Fibroblast of lung (primary cell): Measurements from ENCODE around the gene LRRC46. TPM values are rescaled to one million over a fixed set of nuclear protein-coding genes. Genes with fewer than 3 reads are reported as not detected.

Experiments used
- DNase-seq, 2 donors: peaks; one replicate each; pipeline versions ENCODE4 v3.0.0 to v3.0.0-alpha.2; 2010; ENCODE audit warnings: low read depth in 2 of 2
- H2AFZ ChIP-seq: 2 replicates; pipeline ENCODE4 v1.5.1; 2012; ENCODE audit warnings: low read length, control low read depth, inconsistent platforms
- H3K27ac ChIP-seq: 2 replicates; pipeline ENCODE4 v1.5.1; 2011; ENCODE audit warnings: low read length, control low read depth; ENCODE audit not compliant: insufficient read depth
- H3K27me3 ChIP-seq: 2 replicates; pipeline ENCODE4 v1.5.1; 2011; ENCODE audit warnings: mild to moderate bottlenecking, low read length; ENCODE audit not compliant: control insufficient read depth, insufficient read depth
- H3K36me3 ChIP-seq: 2 replicates; pipeline ENCODE4 v1.5.1; 2011; ENCODE audit warnings: low read length; ENCODE audit not compliant: control insufficient read depth, insufficient read depth
- H3K4me1 ChIP-seq: 2 replicates; pipeline ENCODE4 v1.5.1; 2011; ENCODE audit warnings: low read length; ENCODE audit not compliant: control insufficient read depth, insufficient read depth; ENCODE audit errors: extremely low read depth
- H3K4me2 ChIP-seq: 2 replicates; pipeline ENCODE4 v1.5.1; 2011; ENCODE audit warnings: low read length, control low read depth; ENCODE audit not compliant: insufficient read depth; ENCODE audit errors: extremely low read depth
- H3K4me3 ChIP-seq, 4 experiments: fragments of 200-600 bp in 1 of 4; sonication (generic) in 1 of 4; replicated peaks in 1 of 4; 2 replicates each; pipeline ENCODE4 v1.5.1; 2011 to 2016; ENCODE audit warnings: low read length in 4 of 4, low read depth in 3 of 4, mild to moderate bottlenecking in 3 of 4, control low read depth in 2 of 4, inconsistent platforms in 1 of 4, mixed read lengths in 1 of 4; ENCODE audit not compliant: insufficient read depth in 1 of 4; ENCODE audit errors: control extremely low read depth in 1 of 4
- H3K79me2 ChIP-seq: 2 replicates; pipeline ENCODE4 v1.5.1; 2012; ENCODE audit warnings: mild to moderate bottlenecking, low read length, inconsistent platforms; ENCODE audit not compliant: control insufficient read depth, insufficient read depth
- H3K9ac ChIP-seq: 2 replicates; pipeline ENCODE4 v1.5.1; 2011; ENCODE audit warnings: mild to moderate bottlenecking, low read length, control low read depth; ENCODE audit not compliant: insufficient read depth
- H3K9me3 ChIP-seq: 2 replicates; pipeline ENCODE4 v1.5.1; 2012; ENCODE audit warnings: low read depth, low read length; ENCODE audit not compliant: control insufficient read depth, insufficient read depth
- H4K20me1 ChIP-seq: 2 replicates; pipeline ENCODE4 v1.5.1; 2011; ENCODE audit warnings: low read length; ENCODE audit not compliant: control insufficient read depth, insufficient read depth; ENCODE audit errors: extremely low read depth
- EZH2 ChIP-seq: IDR thresholded peaks from 2 replicates; pipeline ENCODE4 v1.5.1; 2012; ENCODE audit warnings: low read length, control low read depth, mild to moderate bottlenecking; ENCODE audit errors: missing control alignments
- polyA plus RNA-seq, 2 donors: library from polyadenylated mRNA; depleted of rRNA in 1 of 2; stranded (reverse) in 1 of 2; unstranded in 1 of 2; fragments of >200 nt; gene quantifications; 2 replicates each; pipeline ENCODE4 v1.2.1, GENCODE V29; 2011 to 2012; ENCODE audit warnings: missing spikeins in 1 of 2
- total RNA-seq: library from RNA; depleted of rRNA; stranded (reverse); fragments of >200 nt; gene quantifications from 2 replicates; pipeline ENCODE4 v1.2.1, GENCODE V29; 2014
- TF ChIP-seq, protein P1 (sequence below), 2 donors: IDR thresholded peaks in 1 of 2; conservative IDR thresholded peaks in 1 of 2; 1 replicate in 1 of 2; 2 replicates in 1 of 2; pipeline ENCODE4 v1.5.1; 2011 to 2012; ENCODE audit warnings: low read length in 2 of 2, control low read depth in 1 of 2, inconsistent platforms in 1 of 2, low read depth in 1 of 2, mild to moderate bottlenecking in 1 of 2

The LRRC46 gene
- total and polyA plus RNA-seq, 2 donors (not counting 1 experiment from before 2014, with no cell fraction given), result under 0.01 to 0.19 TPM

DNA sequence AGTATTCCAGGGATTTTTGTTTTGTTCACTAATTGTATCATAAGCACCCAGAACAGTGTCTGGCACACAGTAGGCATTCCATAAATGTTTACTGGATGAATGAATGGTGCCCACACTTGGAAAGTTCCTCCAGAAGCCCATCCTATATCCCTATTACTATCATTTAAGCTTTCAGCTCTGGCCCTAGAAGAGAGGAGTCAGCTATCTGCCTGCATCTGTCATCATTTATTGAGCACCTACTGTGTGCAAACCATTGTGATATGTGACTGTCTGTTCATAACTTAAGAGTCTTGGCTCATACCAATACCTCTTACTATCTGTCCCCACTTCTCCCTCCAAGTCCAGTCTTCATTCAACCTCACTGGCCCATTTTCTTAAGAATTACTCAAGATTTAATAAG lies 39.6 kb downstream of the LRRC46 start:
- Histone ChIP-seq H3K36me3 (no peaks in the 10 kb centered on the region), H3K27ac (no peak overlapping the region), H3K4me1 (no peaks in the 10 kb centered on the region), H4K20me1 (no peaks in the 10 kb centered on the region), H3K79me2 (no peaks in the 10 kb centered on the region), H3K9me3 (no peaks in the 10 kb centered on the region), H3K9ac (no peak overlapping the region), H3K4me3 (no peak overlapping the region), H3K27me3 (peaks cover 42% of the 10 kb centered on the region), H3K4me2 (no peak overlapping the region), H2AFZ (no peak overlapping the region)
- no peak for DNase-seq
- TF ChIP-seq, protein P1, sequence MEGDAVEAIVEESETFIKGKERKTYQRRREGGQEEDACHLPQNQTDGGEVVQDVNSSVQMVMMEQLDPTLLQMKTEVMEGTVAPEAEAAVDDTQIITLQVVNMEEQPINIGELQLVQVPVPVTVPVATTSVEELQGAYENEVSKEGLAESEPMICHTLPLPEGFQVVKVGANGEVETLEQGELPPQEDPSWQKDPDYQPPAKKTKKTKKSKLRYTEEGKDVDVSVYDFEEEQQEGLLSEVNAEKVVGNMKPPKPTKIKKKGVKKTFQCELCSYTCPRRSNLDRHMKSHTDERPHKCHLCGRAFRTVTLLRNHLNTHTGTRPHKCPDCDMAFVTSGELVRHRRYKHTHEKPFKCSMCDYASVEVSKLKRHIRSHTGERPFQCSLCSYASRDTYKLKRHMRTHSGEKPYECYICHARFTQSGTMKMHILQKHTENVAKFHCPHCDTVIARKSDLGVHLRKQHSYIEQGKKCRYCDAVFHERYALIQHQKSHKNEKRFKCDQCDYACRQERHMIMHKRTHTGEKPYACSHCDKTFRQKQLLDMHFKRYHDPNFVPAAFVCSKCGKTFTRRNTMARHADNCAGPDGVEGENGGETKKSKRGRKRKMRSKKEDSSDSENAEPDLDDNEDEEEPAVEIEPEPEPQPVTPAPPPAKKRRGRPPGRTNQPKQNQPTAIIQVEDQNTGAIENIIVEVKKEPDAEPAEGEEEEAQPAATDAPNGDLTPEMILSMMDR (conservative IDR thresholded peaks at IDR 0.05 in 1 of 2, IDR thresholded peaks at IDR 0.05 in 1 of 2; ENCODE audit: low read depth in 1 of 2, low read length in 2 of 2), result no peak
- no peak for TF ChIP-seq EZH2

DNA sequence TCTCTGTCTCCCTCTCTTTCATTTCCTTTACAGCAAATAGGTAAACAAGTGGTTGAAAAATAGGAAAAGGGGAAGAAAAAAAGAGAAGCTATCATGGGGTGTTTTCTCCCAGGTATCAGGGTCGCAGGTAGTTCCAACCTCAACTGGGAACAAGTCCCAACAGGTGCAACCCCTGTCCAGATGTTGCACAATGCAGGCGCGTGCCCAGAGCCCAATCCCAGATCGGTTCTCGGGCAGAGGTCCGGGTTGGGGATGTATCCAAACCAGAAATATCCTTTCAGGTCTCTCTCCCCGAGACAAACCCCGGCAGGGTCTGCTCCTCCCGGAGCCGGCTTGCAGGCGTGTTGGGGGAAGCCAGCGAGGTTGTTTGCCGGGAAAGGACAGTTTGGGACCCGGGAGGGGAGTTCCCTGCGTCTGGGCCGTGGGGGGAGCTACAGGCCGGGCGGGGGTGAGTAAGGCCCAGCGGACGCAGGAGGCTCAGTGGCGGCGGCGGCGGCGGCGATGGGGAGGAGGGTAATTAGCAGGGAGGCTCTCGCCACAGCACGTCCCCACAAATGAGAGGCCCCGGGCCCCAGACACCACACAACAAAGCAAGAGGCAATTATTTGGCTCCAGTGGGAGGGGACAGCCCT lies 40.7 kb downstream of the LRRC46 start:
- Histone ChIP-seq H3K27me3 (peaks cover 38% of the 10 kb centered on the region), H3K36me3 (no peaks in the 10 kb centered on the region), H3K4me1 (no peaks in the 10 kb centered on the region), H4K20me1 (no peaks in the 10 kb centered on the region), H3K4me2 (peak overlapping the region; percentile 35), H3K27ac (no peak overlapping the region), H2AFZ (no peak overlapping the region), H3K9me3 (no peaks in the 10 kb centered on the region), H3K4me3 (peak overlapping the region in 1 of 4 experiments; percentile 10), H3K79me2 (no peaks in the 10 kb centered on the region), H3K9ac (no peak overlapping the region)
- no peak for TF ChIP-seq EZH2
- TF ChIP-seq, protein P1 (conservative IDR thresholded peaks at IDR 0.05 in 1 of 2, IDR thresholded peaks at IDR 0.05 in 1 of 2; ENCODE audit: low read depth in 1 of 2, low read length in 2 of 2), result no peak
- peak in 1 of 2 donors; percentile 22 for DNase-seq

DNA sequence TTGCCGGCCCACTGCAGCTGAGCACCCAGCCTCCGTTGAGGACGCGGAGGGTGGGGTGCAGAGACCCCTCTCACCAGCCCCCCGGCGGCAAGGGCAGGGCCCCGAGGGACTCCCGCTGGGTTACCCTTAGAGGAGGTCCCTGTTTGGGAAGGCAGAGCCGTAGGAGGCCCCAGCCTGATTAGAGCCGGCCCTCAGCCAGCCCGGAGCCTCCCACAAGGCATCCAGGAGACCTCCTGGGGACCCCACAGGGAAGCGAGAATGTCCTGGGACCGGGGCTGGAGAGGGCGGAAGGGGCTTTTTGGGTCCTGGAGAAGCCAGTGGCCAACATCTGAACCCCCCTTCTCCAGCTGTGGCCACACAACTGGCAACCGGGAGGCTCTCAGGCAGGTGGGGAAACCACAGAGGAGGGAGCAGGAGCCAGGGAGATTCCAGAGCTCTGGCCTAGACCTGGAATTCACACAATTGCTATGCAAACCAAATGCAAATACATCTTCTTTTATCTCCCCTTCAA lies 41.2 kb downstream of the LRRC46 start:
- peak in 1 of 2 donors; percentile 63 for DNase-seq
- Histone ChIP-seq H3K27ac (no peak overlapping the region), H3K9me3 (no peaks in the 10 kb centered on the region), H3K79me2 (no peaks in the 10 kb centered on the region), H2AFZ (no peak overlapping the region), H4K20me1 (no peaks in the 10 kb centered on the region), H3K4me1 (no peaks in the 10 kb centered on the region), H3K4me2 (no peak overlapping the region), H3K4me3 (no peak overlapping the region), H3K9ac (no peak overlapping the region), H3K36me3 (no peaks in the 10 kb centered on the region), H3K27me3 (peaks cover 38% of the 10 kb centered on the region)
- TF ChIP-seq, protein P1 (conservative IDR thresholded peaks at IDR 0.05 in 1 of 2, IDR thresholded peaks at IDR 0.05 in 1 of 2; ENCODE audit: low read depth in 1 of 2, low read length in 2 of 2), result no peak
- TF ChIP-seq EZH2, result no peak
